GM18861 (cell line): ENCODE results near the gene ZSCAN5B.
"Not testable (repeated sequence)": the region's sequence is repeated elsewhere in the genome, so short reads cannot be mapped to it uniquely, and the experiment has no call there.

ENCODE experiments used
- ATAC-seq: cut with Tn5 transposase; IDR thresholded peaks from one replicate; pipeline ENCODE4 v1.9.1; 2021; ENCODE audit not compliant: unreplicated experiment

Gene ZSCAN5B, protein sequence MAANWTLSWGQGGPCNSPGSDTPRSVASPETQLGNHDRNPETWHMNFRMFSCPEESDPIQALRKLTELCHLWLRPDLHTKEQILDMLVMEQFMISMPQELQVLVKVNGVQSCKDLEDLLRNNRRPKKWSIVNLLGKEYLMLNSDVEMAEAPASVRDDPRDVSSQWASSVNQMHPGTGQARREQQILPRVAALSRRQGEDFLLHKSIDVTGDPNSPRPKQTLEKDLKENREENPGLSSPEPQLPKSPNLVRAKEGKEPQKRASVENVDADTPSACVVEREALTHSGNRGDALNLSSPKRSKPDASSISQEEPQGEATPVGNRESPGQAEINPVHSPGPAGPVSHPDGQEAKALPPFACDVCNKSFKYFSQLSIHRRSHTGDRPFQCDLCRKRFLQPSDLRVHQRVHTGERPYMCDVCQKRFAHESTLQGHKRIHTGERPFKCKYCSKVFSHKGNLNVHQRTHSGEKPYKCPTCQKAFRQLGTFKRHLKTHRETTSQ

DNA sequence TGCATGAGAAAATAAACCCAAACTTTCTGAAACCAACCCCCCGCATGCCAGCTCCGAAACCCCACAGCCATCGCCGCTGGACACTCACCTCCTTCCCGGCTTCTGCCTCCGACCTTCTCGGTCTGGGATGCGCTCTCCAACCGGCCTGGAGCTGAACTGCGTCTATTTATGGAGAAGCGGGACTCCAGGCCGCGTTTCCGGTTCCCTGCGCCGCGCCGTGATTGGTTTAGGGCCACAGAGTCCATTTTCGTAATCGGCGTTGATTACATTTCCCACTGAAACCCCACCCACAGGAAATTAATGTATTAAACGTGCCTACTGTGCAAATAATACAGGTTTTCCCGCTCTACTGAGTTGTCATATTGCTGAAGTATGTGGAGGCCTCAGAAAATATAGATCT is at the start of gene ZSCAN5B:
Gene ZSCAN5B, minus strand, starts transcription at position 138 of the 400 bp plus-strand sequence. CDS start 4,731 bp downstream, outside the sequence.
- not testable (repeated sequence) for ATAC-seq

DNA sequence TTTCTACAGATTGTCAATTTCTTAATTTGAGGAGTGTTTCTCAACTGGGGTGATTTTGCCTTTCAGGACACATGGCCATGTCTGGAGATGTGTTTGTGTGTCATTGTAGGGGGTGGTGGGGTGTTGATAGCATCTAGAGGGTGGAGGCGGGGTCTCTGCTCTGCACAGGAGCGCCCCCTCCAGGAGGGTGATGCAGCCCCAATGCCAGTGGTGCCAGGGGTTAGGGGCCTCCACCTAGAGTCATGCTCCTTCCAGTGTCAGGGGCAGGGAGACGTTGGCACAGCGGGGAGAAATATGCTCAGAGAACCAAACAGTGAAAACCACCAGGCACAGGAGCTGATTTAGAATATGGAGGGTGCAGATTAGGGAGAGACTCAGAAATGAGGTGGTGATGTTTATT is 48.2 kb upstream of the ZSCAN5B start:
- ATAC-seq = not testable (repeated sequence)

DNA sequence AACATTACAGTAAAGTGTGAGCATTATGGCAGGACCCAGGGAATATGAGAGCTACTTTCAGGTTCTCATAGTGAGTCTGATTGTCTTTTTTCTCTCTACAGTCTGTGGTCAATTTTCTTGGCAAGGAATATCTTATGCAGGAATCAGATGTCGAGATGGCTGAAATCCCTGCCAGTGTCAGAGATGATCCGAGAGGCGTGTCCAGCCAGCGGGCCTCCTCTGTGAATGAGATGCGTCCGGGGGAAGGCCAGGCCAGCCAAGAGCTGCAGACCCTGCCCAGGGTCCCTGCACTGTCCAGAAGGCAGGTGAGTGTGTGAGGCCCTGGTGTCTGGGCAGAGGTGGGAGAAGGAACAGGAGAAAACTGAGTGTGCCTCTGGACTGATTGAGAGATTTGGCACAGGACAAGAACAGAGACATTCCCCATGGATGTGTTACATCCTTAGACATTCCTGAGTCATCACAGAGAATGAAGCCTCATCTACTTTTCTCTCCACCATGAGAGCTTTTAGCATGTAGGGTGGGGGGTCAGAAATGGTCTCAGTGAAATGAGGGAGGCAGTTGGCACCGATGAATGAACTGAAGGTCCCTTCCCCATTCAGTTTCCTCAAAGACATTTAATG is 47.6 kb upstream of the ZSCAN5B start:
- ATAC-seq = no peak

DNA sequence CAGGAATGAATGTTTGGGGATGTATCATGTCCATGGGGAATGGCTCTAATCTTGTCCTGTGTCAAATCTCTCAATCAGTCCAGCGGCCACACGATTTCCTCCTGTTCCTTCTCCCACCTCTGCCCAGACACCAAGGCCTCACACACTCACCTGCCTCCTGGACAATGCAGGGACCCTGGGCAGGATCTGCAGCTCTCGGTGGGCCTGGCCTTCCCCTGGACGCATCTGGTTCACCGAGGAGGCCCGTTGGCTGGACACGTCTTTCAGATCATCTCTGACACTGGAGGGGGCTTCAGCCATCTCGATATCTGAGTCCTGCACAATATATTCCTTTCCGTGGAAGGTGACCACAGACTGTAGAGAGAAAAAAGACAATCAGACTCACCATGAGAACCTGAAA is 25.9 kb upstream of the ZSCAN5B start:
- ATAC-seq = no peak

DNA sequence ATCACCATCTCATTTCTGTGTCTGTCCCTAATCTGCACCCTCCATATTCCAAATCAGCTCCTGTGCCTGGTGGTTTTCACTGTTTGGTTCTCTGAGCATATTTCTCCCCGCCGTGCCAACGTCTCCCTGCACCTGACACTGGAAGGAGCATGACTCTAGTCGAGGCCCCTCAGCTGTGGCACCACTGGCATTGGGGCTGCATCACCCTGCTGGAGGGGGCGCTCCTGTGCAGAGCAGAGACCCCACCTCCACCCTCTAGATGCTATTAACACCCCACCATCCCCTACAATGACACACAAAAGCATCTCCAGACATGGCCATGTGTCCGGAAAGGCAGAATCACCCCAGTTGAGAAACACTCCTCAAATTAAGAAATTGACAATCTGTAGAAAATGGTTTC is 25.3 kb upstream of the ZSCAN5B start:
- no peak for ATAC-seq

DNA sequence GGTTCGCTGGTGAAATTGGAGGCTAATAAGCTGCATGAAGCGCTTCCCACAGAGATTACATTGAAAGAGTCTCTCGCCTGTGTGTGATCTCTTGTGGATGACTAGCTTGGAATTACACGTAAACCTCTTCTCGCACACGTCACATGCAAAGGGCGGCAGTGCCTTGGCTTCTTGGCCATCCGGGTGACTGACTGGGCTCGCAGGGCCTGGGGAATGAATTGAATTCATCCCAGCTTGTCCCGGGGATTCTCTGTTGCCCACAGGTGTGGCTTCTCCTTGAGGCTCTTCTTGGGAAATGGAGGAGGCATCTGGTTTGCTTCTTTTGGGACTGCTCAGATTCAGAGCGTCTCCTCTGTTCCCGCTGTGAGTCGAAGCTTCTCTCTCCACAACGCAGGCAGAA is 24.3 kb upstream of the ZSCAN5B start:
- ATAC-seq = no peak

DNA sequence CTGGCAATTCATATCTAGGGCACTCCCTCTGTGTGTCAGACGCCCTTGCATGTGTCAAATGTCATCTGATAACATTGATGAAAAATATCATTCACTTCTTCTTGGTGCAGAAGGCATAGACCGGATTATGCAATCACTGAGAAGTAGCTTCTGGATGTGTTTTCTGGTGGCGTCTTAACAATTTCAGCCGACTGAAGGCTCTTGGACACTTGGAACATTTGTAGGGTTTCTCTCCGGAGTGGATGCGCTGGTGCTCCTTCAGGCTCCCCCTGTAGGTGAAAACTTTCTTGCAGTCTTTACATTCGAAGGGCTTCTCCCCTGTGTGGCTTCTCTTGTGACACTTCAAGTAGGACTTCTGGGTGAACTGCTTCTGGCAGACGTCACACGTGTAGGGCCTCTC is 23.9 kb upstream of the ZSCAN5B start:
- not testable (repeated sequence) for ATAC-seq

DNA sequence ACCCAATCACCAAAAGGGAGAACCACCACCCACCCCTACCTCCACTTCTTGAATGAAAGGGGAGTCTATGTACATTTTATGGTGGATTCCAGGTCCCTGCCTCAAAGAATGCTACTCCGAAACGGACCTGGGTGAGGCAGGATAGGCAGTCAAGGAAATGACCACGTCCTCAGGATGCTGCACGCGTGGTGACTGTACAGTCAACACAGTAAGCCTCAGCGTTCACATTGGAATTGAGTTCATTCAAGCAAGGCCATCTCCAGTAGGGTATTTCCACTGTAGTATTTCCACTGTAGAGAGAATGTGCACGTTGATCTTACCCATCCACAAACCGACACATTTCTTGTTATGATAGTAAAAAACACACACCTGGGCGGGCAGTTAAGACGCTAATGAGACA is 21.4 kb upstream of the ZSCAN5B start:
- ATAC-seq = no peak

DNA sequence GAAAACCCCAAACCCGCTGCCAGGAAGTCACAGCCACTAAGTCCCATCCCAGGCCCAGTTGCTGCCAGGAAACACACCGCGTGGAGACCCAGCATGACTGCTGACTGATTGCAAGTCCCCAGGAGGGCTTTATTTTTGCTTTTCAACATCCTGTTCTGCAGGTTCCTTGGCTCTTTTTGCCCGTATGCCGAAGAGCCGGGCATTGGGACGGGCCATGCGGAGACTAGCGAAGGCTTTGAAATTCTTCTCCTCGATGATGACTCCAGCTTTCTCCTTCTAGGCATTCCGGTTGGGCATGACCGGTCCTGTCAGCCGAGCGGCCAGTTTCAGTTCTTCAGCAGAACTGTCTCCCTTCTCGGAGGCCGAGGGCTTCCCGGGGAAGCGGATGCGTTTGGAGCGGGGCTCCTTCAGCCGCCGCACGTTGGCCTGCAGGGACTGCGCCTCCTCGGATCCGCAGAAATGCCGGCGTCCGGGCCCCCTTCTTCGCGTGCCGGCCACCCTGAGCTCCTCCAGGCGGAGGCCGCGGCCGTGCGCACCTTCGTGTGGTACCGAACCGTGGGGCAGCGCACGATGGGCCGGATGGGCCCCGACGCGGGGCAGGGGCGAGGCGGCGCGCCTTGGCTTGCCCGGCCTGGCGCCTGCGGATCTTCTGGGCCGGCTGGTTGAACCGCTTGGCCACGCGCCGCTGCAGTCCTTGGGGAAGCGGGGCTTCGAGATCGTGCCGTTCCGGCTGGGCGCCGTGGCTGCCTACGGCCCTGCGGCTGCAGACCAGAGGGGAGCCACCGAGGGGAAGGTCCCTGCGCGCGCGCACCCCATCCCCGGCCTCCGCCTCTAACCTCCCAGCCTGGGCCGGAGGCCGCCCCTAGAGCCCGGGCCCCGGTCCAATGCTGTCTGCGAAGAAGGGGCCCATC is 19.7 kb upstream of the ZSCAN5B start:
- ATAC-seq = no peak

DNA sequence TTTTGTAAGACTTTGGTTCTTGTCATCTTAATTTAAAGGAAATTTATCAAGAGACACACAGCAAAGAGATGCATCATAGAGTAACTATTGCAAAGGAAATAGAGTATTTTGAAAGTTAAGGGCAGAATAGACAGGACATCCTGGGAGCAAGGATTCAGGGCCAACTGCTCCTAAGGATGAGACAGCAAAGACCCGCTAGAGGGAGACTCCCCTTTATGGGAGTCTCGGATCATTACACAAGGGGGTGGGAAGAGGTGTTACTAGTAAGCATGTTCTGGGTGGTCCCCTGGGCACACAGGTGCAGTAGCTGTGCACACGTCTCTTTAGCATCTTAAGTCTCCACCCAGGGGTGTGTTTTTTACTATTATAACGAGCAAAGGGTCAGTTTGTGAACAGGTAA is 14.1 kb upstream of the ZSCAN5B start:
- ATAC-seq = no peak

DNA sequence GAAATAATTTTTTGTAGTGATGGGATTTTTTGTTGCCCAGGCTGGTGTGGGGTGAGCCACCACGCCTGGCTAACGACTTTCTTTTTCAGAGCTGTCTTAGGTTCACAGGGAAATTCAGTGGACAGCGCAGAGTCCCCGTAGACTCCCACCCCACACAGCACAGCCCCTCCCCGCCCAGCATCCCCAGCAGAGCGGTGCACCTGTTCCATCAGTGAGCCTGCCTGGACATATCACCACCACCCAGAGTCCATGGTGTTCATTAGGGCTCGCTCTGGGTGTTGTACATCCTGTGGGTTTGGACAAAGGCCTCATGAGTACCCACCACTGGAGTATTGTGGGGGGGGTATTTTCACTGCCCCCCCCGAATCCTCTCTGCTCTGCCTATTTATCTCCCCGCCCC is 12.5 kb upstream of the ZSCAN5B start:
- not testable (repeated sequence) for ATAC-seq

DNA sequence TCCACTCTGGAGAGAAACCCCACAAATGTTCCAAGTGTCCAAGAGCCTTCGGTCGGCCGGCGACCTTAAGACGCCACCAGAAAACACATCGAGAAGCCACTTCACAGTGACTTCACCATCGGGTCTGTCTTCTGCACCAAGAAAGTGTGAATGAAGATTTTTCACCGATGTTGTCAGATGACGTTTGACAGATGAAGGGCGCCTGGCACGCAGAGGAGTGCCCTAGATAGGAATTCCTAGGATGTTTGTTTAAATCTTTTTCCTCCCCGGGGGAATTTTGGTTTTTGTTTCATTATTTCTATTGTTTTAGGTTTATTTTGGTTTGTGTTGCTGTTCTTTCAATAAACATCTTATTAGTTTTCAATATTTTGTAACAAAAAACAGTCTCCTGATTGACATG is 11.5 kb upstream of the ZSCAN5B start:
- no peak for ATAC-seq

DNA sequence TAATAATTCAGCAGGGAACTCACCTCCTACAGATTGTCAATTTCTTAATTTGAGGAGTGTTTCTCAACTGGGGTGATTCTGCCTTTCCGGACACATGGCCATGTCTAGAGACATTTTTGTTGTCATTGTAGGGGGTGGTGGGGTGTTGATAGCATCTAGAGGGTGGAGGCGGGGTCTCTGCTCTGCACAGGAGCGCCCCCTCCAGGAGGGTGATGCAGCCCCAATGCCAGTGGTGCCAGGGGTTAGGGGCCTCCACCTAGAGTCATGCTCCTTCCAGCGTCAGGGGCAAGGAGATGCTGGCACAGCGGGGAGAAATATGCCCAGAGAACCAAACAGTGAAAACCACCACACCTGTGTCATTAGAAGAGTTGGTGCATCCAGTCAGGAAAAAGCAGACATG is 10.0 kb upstream of the ZSCAN5B start:
- ATAC-seq = not testable (repeated sequence)

DNA sequence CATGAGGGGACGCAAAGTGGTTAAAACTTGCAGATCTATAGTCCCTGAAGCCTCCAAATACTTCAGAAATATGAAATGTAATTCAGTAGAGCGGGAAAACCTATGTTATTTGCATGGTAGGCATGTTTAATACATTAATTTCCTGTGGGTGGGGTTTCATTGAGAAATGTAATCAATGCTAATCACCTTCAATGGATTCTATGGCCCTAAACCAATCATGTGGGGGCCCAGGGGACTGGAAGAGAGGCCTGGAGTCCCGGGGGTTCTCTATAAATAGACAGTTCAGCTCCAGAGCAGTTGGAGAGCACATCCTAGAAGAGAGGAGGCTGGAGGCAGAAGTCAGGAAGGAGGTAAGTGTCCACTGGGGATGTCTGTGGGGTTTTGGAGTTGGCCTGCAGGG is 4.4 kb upstream of the ZSCAN5B start, which contains the start of gene ZSCAN5C:
Gene ZSCAN5C, plus strand, starts transcription at position 301 of the 400 bp plus-strand sequence. CDS start 3,641 bp downstream, outside the sequence.
- ATAC-seq = no peak

DNA sequence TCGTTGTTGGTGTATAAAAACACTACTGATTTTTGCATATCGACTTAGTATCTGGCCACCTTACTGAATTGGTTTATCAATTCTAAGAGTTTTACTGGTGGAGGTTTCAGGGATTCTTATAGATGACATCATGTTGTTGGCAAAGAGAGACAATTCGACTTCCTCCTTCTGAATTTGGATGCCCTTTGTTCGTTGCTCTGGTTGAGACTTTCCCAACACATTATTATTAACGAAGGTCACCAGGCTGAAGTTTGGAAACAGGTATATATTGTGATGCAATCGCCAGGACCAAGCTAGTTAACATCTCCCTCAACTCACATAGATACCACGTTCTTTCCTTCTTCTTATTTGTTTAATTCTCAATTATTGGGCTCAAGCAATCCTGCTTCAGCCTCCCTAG is 2.1 kb upstream of the ZSCAN5B start:
- no peak for ATAC-seq

DNA sequence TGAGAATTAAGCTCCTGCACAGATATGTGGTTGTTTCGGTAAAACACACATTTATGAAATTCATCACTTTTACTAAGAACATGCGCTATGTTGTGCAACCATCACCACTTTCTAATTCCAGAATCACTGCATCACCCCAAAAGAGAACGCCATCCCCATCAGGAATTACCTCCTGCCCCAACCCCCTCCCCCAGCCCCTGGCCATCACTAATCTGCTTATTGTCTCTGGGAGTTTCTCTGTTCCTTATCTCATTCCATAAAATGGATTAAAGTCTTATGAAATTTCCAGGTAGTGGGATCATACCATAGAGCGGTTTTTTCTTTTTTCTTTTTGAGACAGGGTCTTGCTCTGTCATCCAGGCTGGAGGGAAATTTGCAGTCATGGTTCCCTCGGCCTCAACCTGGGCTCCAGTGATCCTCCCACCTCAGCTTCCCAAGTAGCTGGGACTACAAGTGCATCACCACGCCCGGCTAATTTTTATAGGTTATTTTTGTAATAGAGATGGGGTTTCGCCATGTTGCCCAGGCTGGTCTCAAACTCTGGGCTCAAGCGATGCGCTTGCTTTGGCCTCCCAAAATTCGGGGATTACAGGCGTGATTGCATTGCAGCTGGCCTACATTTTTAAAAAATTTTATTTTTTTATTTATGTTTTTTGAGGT is 3.5 kb downstream of the ZSCAN5B start:
- ATAC-seq = no peak

DNA sequence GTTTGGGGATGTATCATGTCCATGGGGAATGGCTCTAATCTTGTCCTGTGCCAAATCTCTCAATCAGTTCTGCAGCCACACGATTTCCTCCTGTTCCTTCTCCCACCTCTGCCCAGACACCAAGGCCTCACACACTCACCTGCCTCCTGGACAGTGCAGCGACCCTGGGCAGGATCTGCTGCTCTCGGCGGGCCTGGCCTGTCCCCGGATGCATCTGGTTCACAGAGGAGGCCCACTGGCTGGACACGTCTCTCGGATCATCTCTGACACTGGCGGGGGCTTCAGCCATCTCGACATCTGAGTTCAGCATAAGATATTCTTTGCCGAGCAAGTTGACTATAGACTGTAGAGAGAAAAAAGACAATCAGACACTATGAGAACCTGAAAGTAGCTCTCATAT is 5.9 kb downstream of the ZSCAN5B start:
- no peak for ATAC-seq

DNA sequence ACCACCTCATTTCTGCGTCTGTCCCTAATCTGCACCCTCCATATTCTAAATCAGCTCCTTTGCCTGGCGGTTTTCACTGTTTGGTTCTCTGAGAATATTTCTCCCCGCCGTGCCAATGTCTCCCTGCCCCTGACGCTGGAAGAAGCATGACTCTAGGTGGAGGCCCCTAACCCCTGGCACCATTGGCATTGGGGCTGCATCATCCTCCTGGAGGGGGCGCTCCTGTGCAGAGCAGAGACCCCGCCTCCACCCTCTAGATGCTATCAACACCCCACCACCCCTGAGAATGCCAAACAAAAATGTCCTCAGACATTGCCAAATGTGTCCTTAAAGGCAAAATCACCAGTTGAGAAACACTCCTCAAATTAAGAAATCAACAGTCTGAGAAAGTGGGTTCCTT is 6.5 kb downstream of the ZSCAN5B start:
- ATAC-seq = no peak

DNA sequence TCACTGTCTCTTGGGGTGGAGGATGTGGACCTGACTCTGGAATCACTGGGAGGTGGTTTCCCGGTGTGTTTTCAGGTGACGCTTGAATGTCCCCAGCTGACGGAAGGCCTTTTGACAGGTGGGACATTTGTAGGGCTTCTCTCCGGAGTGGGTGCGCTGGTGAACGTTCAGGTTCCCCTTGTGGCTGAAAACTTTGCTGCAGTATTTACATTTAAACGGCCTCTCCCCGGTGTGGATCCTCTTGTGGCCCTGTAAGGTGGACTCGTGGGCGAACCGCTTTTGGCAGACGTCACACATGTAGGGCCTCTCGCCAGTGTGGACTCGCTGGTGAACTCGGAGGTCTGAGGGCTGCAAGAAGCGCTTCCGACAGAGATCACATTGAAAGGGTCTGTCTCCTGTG is 7.8 kb downstream of the ZSCAN5B start:
- no peak for ATAC-seq

DNA sequence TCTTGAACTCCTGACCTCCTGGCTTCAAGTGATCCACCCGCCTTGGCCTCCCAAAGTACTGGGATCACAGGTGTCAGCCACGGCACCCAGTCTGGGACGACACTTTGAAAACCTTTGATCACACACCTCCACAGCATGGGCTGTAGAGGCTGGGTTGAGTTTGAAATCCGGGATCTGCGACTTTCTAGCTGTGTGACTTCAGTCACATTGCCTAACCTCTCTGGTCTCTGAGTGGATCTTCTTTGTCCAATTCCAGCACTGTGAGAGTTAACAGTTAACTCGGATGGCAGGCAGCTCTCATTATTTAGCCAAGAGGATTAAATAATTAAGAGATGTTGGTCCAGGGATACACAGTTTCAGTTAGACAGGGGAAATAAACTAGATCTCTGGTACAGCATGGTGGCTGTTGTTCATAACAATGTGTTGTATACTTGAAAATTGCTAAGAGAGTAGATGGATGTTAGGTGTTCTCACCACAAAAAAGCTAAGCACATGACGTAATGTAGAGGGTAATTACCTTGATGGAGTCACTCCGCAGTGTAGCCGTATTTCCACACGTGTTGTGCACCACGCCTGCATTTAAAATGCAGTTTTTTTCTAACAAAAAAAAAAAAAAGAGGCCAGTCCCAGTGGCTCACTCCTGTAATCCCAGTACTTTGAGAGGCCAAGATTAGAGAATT is 19.9 kb downstream of the ZSCAN5B start:
- ATAC-seq = no peak
